Lower lobe of right lung (tissue), 2 donors: ENCODE measurements around the gene ETNPPL. TPM values are rescaled to one million over a fixed set of nuclear protein-coding genes. Genes with fewer than 3 reads are reported as not detected.
"Not testable (repeated sequence)": the region's sequence is repeated elsewhere in the genome, so short reads cannot be mapped to it uniquely, and the experiment has no call there.

ENCODE experiments used
- ATAC-seq, 2 donors: fragments of 200-7000 bp; cut with Tn5 transposase; one replicate each; pipeline ENCODE4 v1.9.1; 2020 to 2022; ENCODE audit warnings: mild to moderate bottlenecking in 2 of 2, moderate library complexity in 2 of 2
- DNase-seq: peaks from one replicate; pipeline ENCODE4 v3.0.0-alpha.2; 2020
- H3K27ac ChIP-seq: fragments of 200-600 bp; one replicate; pipeline ENCODE4 v1.8.0; 2022
- H3K27me3 ChIP-seq: fragments of 200-600 bp; one replicate; pipeline ENCODE4 v1.8.0; 2022; ENCODE audit warnings: low read depth
- H3K36me3 ChIP-seq: fragments of 200-600 bp; one replicate; pipeline ENCODE4 v1.8.0; 2022; ENCODE audit warnings: mild to moderate bottlenecking
- H3K4me1 ChIP-seq: fragments of 200-600 bp; one replicate; pipeline ENCODE4 v1.8.0; 2022
- H3K4me3 ChIP-seq: fragments of 200-600 bp; one replicate; pipeline ENCODE4 v1.8.0; 2022; ENCODE audit warnings: mild to moderate bottlenecking
- H3K9me3 ChIP-seq: fragments of 200-600 bp; one replicate; pipeline ENCODE4 v1.8.0; 2022
- CTCF ChIP-seq: fragments of 200-600 bp; IDR thresholded peaks from one replicate; pipeline ENCODE4 v1.8.0; 2022; ENCODE audit warnings: antibody characterized with exemption, mild to moderate bottlenecking
- intact Hi-C: fragments of 100-400 bp; cut with DNase I; formaldehyde crosslinking; loops from one replicate; pipeline ENCODE4 v1.11.0; 2022
- total RNA-seq: library from RNA; stranded (reverse); fragmentation: NEBNext Ultra II Directional; extraction: Animal tissue kit (Norgen Biotek cat#: 25700); gene quantifications from one replicate; pipeline ENCODE4 v1.2.1, GENCODE V29; 2021
- donor health status: DM: no; HTN: yes; CAD: no; lungs with severe emphysema.

Gene ETNPPL
- total RNA-seq, 1 donor from 2014 or later, result not detected

DNA sequence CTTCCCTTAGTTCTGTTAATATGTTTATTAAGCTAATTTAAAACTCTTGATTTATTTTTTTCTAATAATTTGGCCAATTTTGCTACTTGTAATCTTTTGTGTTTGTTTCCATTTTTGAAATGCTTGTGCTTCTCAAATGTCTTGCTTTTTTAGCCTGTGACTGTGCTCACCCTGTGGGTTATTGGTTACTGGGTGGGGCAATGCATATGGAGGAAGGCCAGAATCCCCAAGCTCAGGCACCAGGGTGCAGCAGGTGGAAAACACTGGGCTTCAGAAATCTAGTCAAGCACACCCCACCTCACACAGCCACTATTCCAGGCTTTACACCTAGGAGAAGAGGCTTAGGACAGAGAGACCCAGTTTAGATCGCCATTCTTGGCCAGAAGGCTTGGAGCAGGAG is 33.1 kb downstream of the ETNPPL start:
- no peak for TF ChIP-seq CTCF
- ATAC-seq, result no peak

GRCh38 chr4:108725457-108725856 is 37.4 kb downstream of the ETNPPL start:
- TF ChIP-seq CTCF, result no peak
- Histone ChIP-seq H3K36me3 (no peaks in the 10 kb centered on the region), H3K4me3 (no peak overlapping the region), H3K27me3 (no peaks in the 10 kb centered on the region), H3K9me3 (no peaks in the 10 kb centered on the region), H3K4me1 (no peaks in the 10 kb centered on the region), H3K27ac (no peak overlapping the region)
- DNase-seq (no peak), ATAC-seq (no peak)
- intact Hi-C loops, result no loop called here

More for the DNA sequence above, 33.1 kb downstream of the ETNPPL start:
- no peaks in the 10 kb centered on the region for H3K9me3 ChIP-seq
- intact Hi-C loops, result no loop called here
- peaks cover 3% of the 10 kb centered on the region for H3K27me3 ChIP-seq
- no peak overlapping the region for H3K27ac ChIP-seq
- DNase-seq, result no peak
- no peaks in the 10 kb centered on the region for H3K4me1 ChIP-seq
- H3K36me3 ChIP-seq, result no peaks in the 10 kb centered on the region
- no peak overlapping the region for H3K4me3 ChIP-seq

- Histone ChIP-seq H3K9me3 (no peaks in the 10 kb centered on the region), H3K4me1 (no peaks in the 10 kb centered on the region), H3K4me3 (no peak overlapping the region), H3K27me3 (no peaks in the 10 kb centered on the region), H3K36me3 (no peaks in the 10 kb centered on the region), H3K27ac (no peak overlapping the region)
- intact Hi-C loops, result no loop called here
- TF ChIP-seq CTCF, result no peak
- DNase-seq (no peak), ATAC-seq (no peak)
Observed at GRCh38 chr4:108717386-108717785, 45.5 kb downstream of the ETNPPL start.

- no peak for TF ChIP-seq CTCF
- no peak overlapping the region for H3K4me3 ChIP-seq
- intact Hi-C loops, result no loop called here
- no peaks in the 10 kb centered on the region for H3K36me3 ChIP-seq
- H3K9me3 ChIP-seq, result no peaks in the 10 kb centered on the region
- ATAC-seq (no peak), DNase-seq (no peak)
- H3K27ac ChIP-seq, result no peak overlapping the region
- no peaks in the 10 kb centered on the region for H3K4me1 ChIP-seq
- no peaks in the 10 kb centered on the region for H3K27me3 ChIP-seq
Observed at GRCh38 chr4:108716340-108716739, 46.5 kb downstream of the ETNPPL start.

- Histone ChIP-seq H3K36me3 (no peaks in the 10 kb centered on the region), H3K27ac (no peak overlapping the region), H3K9me3 (no peaks in the 10 kb centered on the region), H3K4me3 (no peak overlapping the region), H3K27me3 (no peaks in the 10 kb centered on the region), H3K4me1 (no peaks in the 10 kb centered on the region)
- DNase-seq (no peak), ATAC-seq (no peak)
- TF ChIP-seq CTCF, result no peak
- intact Hi-C loops, result no loop called here
Observed at GRCh38 chr4:108714880-108715279, 48.0 kb downstream of the ETNPPL start.

GRCh38 chr4:108710578-108710977 is 52.3 kb downstream of the ETNPPL start:
- DNase-seq, H3K27ac ChIP-seq, H3K4me3 ChIP-seq, H3K9me3 ChIP-seq, intact Hi-C loops, H3K4me1 ChIP-seq, ATAC-seq, H3K27me3 ChIP-seq, H3K36me3 ChIP-seq: not testable (repeated sequence)
